Measurements from ENCODE around the gene PCYOX1L. TPM values are rescaled to one million over a fixed set of nuclear protein-coding genes. Genes with fewer than 3 reads are reported as not detected.
"Not testable (repeated sequence)": the region's sequence is repeated elsewhere in the genome, so short reads cannot be mapped to it uniquely, and the experiment has no call there.

The PCYOX1L gene
- total RNA-seq, 3 donors from 2014 or later = 3.2 to 6.6 (median 5.2) TPM

DNA sequence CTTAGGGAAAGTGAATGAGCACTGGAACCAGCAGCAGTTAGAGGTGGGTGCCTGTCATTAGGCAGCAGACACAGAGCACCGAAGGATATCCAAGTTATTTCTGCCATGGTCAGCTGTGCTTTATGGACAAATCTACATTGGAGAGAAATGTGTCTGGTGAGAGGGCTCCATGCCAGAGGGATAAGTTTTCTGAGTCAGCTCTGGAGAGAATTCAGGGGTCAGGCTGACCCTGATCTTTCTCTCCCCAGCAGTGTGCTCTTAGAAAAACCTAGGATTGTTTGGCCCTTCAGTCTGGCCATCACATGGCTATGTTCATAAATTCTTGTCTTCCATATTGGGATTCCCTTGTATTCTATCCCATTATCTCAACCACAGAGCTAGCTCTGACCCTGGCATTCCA lies 30.1 kb downstream of the PCYOX1L start:
- DNase-seq (ENCODE audit: low spot score in 2 of 2) = no peak
- no peak for TF ChIP-seq POLR2A (IDR thresholded peaks at IDR 0.05)
- TF ChIP-seq, protein P1, sequence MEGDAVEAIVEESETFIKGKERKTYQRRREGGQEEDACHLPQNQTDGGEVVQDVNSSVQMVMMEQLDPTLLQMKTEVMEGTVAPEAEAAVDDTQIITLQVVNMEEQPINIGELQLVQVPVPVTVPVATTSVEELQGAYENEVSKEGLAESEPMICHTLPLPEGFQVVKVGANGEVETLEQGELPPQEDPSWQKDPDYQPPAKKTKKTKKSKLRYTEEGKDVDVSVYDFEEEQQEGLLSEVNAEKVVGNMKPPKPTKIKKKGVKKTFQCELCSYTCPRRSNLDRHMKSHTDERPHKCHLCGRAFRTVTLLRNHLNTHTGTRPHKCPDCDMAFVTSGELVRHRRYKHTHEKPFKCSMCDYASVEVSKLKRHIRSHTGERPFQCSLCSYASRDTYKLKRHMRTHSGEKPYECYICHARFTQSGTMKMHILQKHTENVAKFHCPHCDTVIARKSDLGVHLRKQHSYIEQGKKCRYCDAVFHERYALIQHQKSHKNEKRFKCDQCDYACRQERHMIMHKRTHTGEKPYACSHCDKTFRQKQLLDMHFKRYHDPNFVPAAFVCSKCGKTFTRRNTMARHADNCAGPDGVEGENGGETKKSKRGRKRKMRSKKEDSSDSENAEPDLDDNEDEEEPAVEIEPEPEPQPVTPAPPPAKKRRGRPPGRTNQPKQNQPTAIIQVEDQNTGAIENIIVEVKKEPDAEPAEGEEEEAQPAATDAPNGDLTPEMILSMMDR (IDR thresholded peaks at IDR 0.05) = no peak
- no peak for TF ChIP-seq POLR2AphosphoS5 (IDR thresholded peaks at IDR 0.05)
- H3K27me3 ChIP-seq = no peaks in the 10 kb centered on the region
- H3K9me3 ChIP-seq = no peaks in the 10 kb centered on the region
- no peaks in the 10 kb centered on the region for H3K4me1 ChIP-seq
- no peaks in the 10 kb centered on the region for H3K36me3 ChIP-seq
- H3K27ac ChIP-seq = peak overlapping the region; percentile 61 to 82
- no peak overlapping the region for H3K4me3 ChIP-seq
- intact Hi-C loops (cut with DNase I; ENCODE audit: low total_unique reads) = no loop called here

DNA sequence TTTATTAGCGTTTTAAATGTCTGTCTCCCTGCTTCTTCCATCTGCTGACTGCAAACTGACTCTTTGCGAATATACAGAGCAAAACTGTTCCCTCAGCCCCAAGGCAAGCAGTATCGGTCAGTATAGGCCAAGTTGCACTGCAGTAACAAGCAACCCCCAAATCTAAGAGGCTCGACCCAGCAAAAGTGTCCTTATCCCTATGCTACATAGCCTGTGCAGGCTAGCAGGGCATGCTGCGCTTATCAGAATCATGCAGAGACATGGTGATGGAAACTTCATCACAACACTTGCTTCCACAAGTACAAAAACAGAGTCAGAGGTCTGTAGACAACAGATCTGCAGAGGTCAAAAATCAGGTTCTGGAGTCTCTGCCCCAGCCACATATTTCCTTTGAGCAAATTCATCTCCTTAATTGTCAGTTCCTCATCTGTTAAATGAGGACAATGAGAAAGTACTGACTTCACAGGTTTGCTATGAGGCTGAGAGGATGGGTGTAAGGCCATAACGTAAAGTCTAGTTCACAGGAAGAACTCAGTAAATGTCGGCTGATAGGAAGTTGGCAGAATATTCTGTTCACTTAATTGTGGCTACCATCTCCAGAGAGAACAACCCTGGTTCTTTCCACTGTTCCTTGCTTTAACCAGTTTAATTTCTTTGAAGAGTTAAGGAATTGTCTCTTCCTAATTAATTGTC lies 30.8 kb downstream of the PCYOX1L start:
- intact Hi-C loops (cut with DNase I; ENCODE audit: low total_unique reads) = no loop called here
- Histone ChIP-seq H3K36me3 (no peaks in the 10 kb centered on the region), H3K4me1 (no peaks in the 10 kb centered on the region), H3K27ac (peak overlapping the region; percentile 61 to 82), H3K9me3 (no peaks in the 10 kb centered on the region), H3K27me3 (no peaks in the 10 kb centered on the region), H3K4me3 (no peak overlapping the region)
- TF ChIP-seq, protein P1 (IDR thresholded peaks at IDR 0.05) = no peak
- TF ChIP-seq POLR2A (IDR thresholded peaks at IDR 0.05) = no peak
- no peak for TF ChIP-seq POLR2AphosphoS5 (IDR thresholded peaks at IDR 0.05)
- DNase-seq (ENCODE audit: low spot score in 2 of 2) = no peak

DNA sequence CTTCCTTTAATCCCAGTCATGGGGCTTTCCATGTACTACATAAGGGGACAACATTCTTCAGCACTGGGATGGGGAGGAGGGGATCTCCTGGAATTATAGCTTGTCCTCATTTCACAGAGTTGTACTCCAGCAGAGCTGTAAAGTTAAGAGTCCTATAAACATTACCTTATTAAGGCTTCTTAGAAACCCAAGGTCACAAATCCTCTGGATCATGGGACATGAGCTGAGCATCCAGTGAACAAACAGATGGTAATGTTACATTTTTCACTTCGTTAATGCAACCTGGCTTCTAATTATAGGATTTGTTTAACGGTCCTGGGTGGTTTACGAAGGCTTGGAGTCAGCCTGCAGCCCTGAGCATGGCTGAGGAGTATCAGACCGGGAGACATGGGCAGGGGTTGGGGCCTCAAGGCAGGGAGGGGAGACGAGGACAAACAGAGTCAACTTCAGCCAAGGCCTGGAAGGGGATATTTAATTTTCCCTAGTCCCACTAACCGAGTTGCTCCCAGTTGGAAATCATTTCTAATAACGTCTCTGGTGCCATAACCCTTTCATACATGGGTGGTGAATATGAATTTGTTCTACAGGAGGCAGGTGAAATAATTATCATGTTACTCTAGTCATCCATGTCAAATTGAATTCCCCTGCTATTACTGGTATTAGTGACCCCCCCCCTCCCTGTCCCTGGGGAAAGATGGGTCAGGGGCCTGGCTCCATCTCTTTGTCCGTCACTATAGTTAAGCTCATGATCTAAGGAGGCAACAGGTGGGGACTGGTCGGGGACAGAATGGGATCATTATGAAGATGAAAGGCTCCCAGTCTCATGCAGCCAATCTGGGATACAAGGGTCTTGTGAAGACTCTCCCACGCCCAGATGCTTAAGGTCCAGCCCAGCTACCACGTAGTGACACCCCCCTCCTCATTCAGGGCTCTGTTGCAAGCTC lies 32.0 kb downstream of the PCYOX1L start:
- Histone ChIP-seq H3K27ac (peak overlapping the region in 1 of 2 donors; percentile 82), H3K36me3 (no peaks in the 10 kb centered on the region), H3K4me1 (no peaks in the 10 kb centered on the region), H3K4me3 (no peak overlapping the region), H3K9me3 (no peaks in the 10 kb centered on the region), H3K27me3 (no peaks in the 10 kb centered on the region)
- TF ChIP-seq POLR2A (IDR thresholded peaks at IDR 0.05) (no peak), POLR2AphosphoS5 (IDR thresholded peaks at IDR 0.05) (no peak)
- TF ChIP-seq, protein P1 (IDR thresholded peaks at IDR 0.05) = no peak
- no peak for DNase-seq (ENCODE audit: low spot score in 2 of 2)
- intact Hi-C loops (cut with DNase I; ENCODE audit: low total_unique reads) = no loop called here

DNA sequence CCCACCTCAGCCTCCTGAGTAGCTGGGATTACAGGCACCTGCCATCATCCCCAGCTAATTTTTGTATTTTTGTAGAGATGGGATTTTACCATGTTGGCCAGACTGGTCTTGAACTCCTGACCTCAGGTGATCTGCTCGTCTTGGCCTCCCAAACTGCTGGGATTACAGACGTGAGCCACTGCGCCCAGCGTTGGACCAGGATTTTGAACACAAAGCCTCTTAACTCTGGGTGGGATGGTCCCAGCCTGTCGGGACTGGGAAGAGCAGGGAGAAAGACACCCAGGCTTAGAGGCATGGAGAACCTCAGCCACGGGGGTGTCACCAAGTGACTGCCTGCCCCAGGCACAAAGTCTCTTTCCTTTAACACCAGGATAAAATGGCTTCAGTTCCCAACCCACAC lies 33.2 kb downstream of the PCYOX1L start:
- H3K4me1 ChIP-seq; H3K9me3 ChIP-seq; H3K27me3 ChIP-seq; DNase-seq (ENCODE audit: low spot score in 2 of 2); H3K4me3 ChIP-seq; H3K27ac ChIP-seq; intact Hi-C loops (cut with DNase I; ENCODE audit: low total_unique reads); H3K36me3 ChIP-seq: not testable (repeated sequence)

DNA sequence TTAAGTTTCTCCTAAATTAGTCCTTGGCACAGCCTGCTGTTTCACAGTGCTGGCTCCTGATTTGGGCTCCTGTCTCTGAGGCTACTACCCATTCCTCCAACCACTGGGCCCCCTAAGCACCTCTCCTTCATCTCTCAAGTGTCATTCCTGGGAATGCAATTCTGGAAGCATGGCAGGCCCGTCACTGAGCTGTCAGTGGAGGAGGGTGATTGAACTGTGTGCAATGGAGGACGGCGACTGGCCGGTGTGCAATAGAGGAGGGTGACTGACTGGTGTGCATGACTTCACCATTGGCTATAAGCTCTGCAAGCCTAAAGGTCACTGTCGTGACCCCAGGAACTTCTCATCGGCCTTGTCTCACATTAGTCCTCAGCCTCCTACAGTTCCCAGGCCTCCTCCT lies 33.7 kb downstream of the PCYOX1L start:
- intact Hi-C loops (cut with DNase I; ENCODE audit: low total_unique reads) = no loop called here
- Histone ChIP-seq H3K27me3 (no peaks in the 10 kb centered on the region), H3K4me1 (no peaks in the 10 kb centered on the region), H3K4me3 (no peak overlapping the region), H3K36me3 (no peaks in the 10 kb centered on the region), H3K27ac (no peak overlapping the region), H3K9me3 (no peaks in the 10 kb centered on the region)
- TF ChIP-seq POLR2A (IDR thresholded peaks at IDR 0.05) = no peak
- TF ChIP-seq, protein P1 (IDR thresholded peaks at IDR 0.05) = no peak
- TF ChIP-seq POLR2AphosphoS5 (IDR thresholded peaks at IDR 0.05) = no peak
- DNase-seq (ENCODE audit: low spot score in 2 of 2) = no peak

Measured in breast epithelium (tissue), 4 donors.